HepG2 (cell line): ENCODE results near the gene NUCB1. TPM values are rescaled to one million over a fixed set of nuclear protein-coding genes. Genes with fewer than 3 reads are reported as not detected.

Experiments used
- CENPT ChIP-seq: sonication (generic); formaldehyde crosslinking; IDR thresholded peaks from 2 replicates; pipeline ENCODE4 v1.8.0; 2022; ENCODE audit warnings: low read depth, mild to moderate bottlenecking, moderate library complexity, missing genetic modification reagents
- JDP2 ChIP-seq: sonication (generic); formaldehyde crosslinking; IDR thresholded peaks from 2 replicates; pipeline ENCODE4 v1.8.1; 2022; ENCODE audit warnings: missing genetic modification reagents, borderline replicate concordance
- NFE2 ChIP-seq: sonication (generic); formaldehyde crosslinking; IDR thresholded peaks from 2 replicates; pipeline ENCODE4 v1.4.0; 2020; ENCODE audit warnings: missing genetic modification reagents
- NKX3-1 ChIP-seq: sonication (generic); formaldehyde crosslinking; IDR thresholded peaks from 2 replicates; pipeline ENCODE4 v1.5.0; 2020; ENCODE audit warnings: missing genetic modification reagents
- RBM39 ChIP-seq: fragments of 200-400 bp; formaldehyde crosslinking; IDR thresholded peaks from one replicate; pipeline ENCODE4 v1.6.1; 2018; ENCODE audit warnings: antibody characterized with exemption, mild to moderate bottlenecking, low read depth, low read length; ENCODE audit not compliant: poor library complexity, severe bottlenecking
- SP1 ChIP-seq, 2 experiments: fragments of 450-650 bp in 1 of 2; sonication (generic) in 1 of 2; formaldehyde crosslinking in 1 of 2; IDR thresholded peaks; 2 replicates each; pipeline versions ENCODE4 v1.4.0 to v1.6.1; 2016 to 2020; ENCODE audit warnings: missing genetic modification reagents in 1 of 2
- SUZ12 ChIP-seq: fragments of 150-350 bp; IDR thresholded peaks from 2 replicates; pipeline ENCODE4 v1.6.1; 2014; ENCODE audit warnings: low read depth, low read length
- TBX2 ChIP-seq: sonication (generic); formaldehyde crosslinking; IDR thresholded peaks from 2 replicates; pipeline ENCODE4 v1.5.0; 2020; ENCODE audit warnings: missing genetic modification reagents, mild to moderate bottlenecking, borderline replicate concordance
- ZNF260 ChIP-seq: sonication (generic); formaldehyde crosslinking; IDR thresholded peaks from 2 replicates; pipeline ENCODE4 v1.4.0; 2020; ENCODE audit warnings: missing genetic modification reagents, low read depth, mild to moderate bottlenecking, borderline replicate concordance
- ZNF263 ChIP-seq: sonication (generic); formaldehyde crosslinking; IDR thresholded peaks from 2 replicates; pipeline ENCODE4 v1.4.0; 2020; ENCODE audit warnings: missing genetic modification reagents
- ZNF773 ChIP-seq: sonication (generic); formaldehyde crosslinking; IDR thresholded peaks from 2 replicates; pipeline ENCODE4 v1.4.0; 2020; ENCODE audit warnings: missing genetic modification reagents, borderline replicate concordance
- polyA plus RNA-seq, 8 experiments: library from polyadenylated mRNA; depleted of rRNA in 3 of 8; stranded (reverse) in 7 of 8; unstranded in 1 of 8; fragments of >200 nt; fragmentation: Illumina TruSeq in 4 of 8; extraction: Trizol in 4 of 8; gene quantifications; 2 replicates each; pipeline versions ENCODE4 v1.2.1 to v1.2.3, GENCODE V29; 2011 to 2016; ENCODE audit warnings: low read depth in 4 of 8, missing spikeins in 1 of 8, mixed read lengths in 1 of 8; ENCODE audit not compliant: insufficient read depth in 1 of 8
- total RNA-seq, 5 experiments: library from RNA; depleted of rRNA; stranded (reverse); fragments of >200 nt; fragmentation: Illumina TruSeq; extraction: Trizol; gene quantifications; 2 replicates each; pipeline ENCODE4 v1.2.3, GENCODE V29; 2016; ENCODE audit warnings: low read depth in 1 of 5
- TF ChIP-seq, protein P1 (sequence below): IDR thresholded peaks from 2 replicates; pipeline ENCODE4 v1.6.1; 2016
- TF ChIP-seq, protein P2 (sequence below): IDR thresholded peaks from 2 replicates; pipeline ENCODE4 v1.6.1; 2016; ENCODE audit warnings: low read depth
- TF ChIP-seq, protein P3 (sequence below): sonication (generic); formaldehyde crosslinking; IDR thresholded peaks from 2 replicates; pipeline ENCODE4 v1.5.0; 2020; ENCODE audit warnings: mild to moderate bottlenecking, missing genetic modification reagents, borderline replicate concordance

The NUCB1 gene
- total and polyA plus RNA-seq, 2 of the 13 experiments (the other 11 are each of a cell fraction or from before 2014, with no cell fraction given): 82.3 to 106 TPM

DNA sequence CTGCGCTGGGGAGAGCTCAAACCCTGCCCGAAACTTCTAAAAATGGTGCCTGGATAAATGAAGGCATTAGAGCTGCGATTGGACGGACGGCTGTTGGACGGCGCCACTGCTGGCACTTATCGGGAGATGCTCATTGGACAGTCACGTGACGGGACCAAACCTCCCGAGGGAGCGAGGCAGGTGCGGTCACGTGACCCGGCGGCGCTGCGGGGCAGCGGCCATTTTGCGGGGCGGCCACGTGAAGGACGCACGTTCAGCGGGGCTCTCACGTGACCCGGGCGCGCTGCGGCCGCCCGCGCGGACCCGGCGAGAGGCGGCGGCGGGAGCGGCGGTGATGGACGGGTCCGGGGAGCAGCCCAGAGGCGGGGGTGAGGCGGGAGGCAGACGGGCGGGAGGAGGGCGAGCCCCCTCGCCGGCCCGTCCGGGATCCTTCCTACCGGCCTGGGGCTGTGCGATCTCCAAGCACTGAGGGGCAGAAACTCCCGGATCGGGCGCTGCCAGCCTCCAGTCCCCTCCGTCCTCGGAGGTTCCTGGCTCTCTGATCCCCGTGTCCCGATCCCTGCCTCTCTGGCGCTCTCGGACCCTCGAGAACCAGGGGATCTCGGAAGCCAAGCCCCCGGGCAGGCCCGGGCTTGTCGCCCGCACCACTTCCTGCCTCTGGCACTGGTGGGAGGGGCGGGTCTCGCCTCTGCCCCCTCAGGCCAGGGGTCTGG lies 54.6 kb downstream of the NUCB1 start, which contains the start of gene BAX (continued):
- TF ChIP-seq ZNF260 (CRISPR knock-in tag) (no peak), NKX3-1 (CRISPR knock-in tag) (no peak), CENPT (CRISPR knock-in tag) (no peak), RBM39 (no peak), SP1 (IDR thresholded peaks at IDR 0.05) (no peak), SP1 (CRISPR knock-in tag; IDR thresholded peaks at IDR 0.05) (peak; percentile 30; the same call in 1 of the 2 replicates), ZNF263 (no peak), JDP2 (CRISPR knock-in tag) (no peak), TBX2 (peak; percentile 76), ZNF773 (CRISPR knock-in tag) (no peak), SUZ12 (no peak), NFE2 (CRISPR knock-in tag) (no peak)
- TF ChIP-seq, protein P1, sequence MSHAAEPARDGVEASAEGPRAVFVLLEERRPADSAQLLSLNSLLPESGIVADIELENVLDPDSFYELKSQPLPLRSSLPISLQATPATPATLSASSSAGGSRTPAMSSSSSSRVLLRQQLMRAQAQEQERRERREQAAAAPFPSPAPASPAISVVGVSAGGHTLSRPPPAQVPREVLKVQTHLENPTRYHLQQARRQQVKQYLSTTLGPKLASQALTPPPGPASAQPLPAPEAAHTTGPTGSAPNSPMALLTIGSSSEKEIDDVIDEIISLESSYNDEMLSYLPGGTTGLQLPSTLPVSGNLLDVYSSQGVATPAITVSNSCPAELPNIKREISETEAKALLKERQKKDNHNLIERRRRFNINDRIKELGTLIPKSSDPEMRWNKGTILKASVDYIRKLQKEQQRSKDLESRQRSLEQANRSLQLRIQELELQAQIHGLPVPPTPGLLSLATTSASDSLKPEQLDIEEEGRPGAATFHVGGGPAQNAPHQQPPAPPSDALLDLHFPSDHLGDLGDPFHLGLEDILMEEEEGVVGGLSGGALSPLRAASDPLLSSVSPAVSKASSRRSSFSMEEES (CRISPR knock-in tag): peak; percentile 96
- TF ChIP-seq, protein P2, sequence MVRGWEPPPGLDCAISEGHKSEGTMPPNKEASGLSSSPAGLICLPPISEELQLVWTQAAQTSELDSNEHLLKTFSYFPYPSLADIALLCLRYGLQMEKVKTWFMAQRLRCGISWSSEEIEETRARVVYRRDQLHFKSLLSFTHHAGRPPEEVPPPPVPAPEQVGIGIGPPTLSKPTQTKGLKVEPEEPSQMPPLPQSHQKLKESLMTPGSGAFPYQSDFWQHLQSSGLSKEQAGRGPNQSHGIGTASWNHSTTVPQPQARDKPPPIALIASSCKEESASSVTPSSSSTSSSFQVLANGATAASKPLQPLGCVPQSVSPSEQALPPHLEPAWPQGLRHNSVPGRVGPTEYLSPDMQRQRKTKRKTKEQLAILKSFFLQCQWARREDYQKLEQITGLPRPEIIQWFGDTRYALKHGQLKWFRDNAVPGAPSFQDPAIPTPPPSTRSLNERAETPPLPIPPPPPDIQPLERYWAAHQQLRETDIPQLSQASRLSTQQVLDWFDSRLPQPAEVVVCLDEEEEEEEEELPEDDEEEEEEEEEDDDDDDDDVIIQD (CRISPR knock-in tag): 0 out of 2 replicates have a peak, but pooled peaks have one; percentile 24
- TF ChIP-seq, protein P3, sequence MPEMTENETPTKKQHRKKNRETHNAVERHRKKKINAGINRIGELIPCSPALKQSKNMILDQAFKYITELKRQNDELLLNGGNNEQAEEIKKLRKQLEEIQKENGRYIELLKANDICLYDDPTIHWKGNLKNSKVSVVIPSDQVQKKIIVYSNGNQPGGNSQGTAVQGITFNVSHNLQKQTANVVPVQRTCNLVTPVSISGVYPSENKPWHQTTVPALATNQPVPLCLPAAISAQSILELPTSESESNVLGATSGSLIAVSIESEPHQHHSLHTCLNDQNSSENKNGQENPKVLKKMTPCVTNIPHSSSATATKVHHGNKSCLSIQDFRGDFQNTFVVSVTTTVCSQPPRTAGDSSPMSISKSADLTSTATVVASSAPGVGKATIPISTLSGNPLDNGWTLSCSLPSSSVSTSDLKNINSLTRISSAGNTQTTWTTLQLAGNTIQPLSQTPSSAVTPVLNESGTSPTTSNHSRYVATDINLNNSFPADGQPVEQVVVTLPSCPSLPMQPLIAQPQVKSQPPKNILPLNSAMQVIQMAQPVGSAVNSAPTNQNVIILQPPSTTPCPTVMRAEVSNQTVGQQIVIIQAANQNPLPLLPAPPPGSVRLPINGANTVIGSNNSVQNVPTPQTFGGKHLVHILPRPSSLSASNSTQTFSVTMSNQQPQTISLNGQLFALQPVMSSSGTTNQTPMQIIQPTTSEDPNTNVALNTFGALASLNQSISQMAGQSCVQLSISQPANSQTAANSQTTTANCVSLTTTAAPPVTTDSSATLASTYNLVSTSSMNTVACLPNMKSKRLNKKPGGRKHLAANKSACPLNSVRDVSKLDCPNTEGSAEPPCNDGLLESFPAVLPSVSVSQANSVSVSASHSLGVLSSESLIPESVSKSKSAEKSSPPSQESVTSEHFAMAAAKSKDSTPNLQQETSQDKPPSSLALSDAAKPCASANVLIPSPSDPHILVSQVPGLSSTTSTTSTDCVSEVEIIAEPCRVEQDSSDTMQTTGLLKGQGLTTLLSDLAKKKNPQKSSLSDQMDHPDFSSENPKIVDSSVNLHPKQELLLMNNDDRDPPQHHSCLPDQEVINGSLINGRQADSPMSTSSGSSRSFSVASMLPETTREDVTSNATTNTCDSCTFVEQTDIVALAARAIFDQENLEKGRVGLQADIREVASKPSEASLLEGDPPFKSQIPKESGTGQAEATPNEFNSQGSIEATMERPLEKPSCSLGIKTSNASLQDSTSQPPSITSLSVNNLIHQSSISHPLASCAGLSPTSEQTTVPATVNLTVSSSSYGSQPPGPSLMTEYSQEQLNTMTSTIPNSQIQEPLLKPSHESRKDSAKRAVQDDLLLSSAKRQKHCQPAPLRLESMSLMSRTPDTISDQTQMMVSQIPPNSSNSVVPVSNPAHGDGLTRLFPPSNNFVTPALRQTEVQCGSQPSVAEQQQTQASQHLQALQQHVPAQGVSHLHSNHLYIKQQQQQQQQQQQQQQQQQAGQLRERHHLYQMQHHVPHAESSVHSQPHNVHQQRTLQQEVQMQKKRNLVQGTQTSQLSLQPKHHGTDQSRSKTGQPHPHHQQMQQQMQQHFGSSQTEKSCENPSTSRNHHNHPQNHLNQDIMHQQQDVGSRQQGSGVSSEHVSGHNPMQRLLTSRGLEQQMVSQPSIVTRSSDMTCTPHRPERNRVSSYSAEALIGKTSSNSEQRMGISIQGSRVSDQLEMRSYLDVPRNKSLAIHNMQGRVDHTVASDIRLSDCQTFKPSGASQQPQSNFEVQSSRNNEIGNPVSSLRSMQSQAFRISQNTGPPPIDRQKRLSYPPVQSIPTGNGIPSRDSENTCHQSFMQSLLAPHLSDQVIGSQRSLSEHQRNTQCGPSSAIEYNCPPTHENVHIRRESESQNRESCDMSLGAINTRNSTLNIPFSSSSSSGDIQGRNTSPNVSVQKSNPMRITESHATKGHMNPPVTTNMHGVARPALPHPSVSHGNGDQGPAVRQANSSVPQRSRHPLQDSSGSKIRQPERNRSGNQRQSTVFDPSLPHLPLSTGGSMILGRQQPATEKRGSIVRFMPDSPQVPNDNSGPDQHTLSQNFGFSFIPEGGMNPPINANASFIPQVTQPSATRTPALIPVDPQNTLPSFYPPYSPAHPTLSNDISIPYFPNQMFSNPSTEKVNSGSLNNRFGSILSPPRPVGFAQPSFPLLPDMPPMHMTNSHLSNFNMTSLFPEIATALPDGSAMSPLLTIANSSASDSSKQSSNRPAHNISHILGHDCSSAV: no peak
